Keratinocyte (primary cell): ENCODE measurements around the gene DLG1. TPM values are rescaled to one million over a fixed set of nuclear protein-coding genes. Genes with fewer than 3 reads are reported as not detected.
"Not testable (repeated sequence)": the region's sequence is repeated elsewhere in the genome, so short reads cannot be mapped to it uniquely, and the experiment has no call there.

Source experiments
- DNase-seq: peaks from one replicate; pipeline ENCODE4 v3.0.0-alpha.2; 2011; ENCODE audit warnings: low read depth, missing footprints, low spot score
- FAIRE-seq: peaks from 2 replicates; lab custom pipeline; 2011; peaks lifted over from hg19 to GRCh38; lab: Jason Lieb, UNC
- H2AFZ ChIP-seq: 2 replicates; pipeline ENCODE4 v1.6.0; 2012; ENCODE audit warnings: low read length, control low read depth, inconsistent platforms; ENCODE audit not compliant: control insufficient read depth
- H3K27ac ChIP-seq: 2 replicates; pipeline ENCODE4 v1.5.1; 2011; ENCODE audit warnings: low read length; ENCODE audit not compliant: control insufficient read depth, insufficient read depth
- H3K27me3 ChIP-seq: 3 replicates; pipeline ENCODE4 v1.6.0; 2011; ENCODE audit warnings: low read length; ENCODE audit not compliant: control insufficient read depth, insufficient read depth; ENCODE audit errors: extremely low read depth
- H3K36me3 ChIP-seq, 2 experiments: 2 replicates in 1 of 2; 3 replicates in 1 of 2; pipeline ENCODE4 v1.5.1; 2011; ENCODE audit warnings: low read length in 2 of 2, mild to moderate bottlenecking in 1 of 2; ENCODE audit not compliant: control insufficient read depth in 2 of 2, insufficient read depth in 2 of 2; ENCODE audit errors: extremely low read depth in 1 of 2
- H3K4me1 ChIP-seq: 3 replicates; pipeline ENCODE4 v1.5.1; 2011; ENCODE audit warnings: low read length; ENCODE audit not compliant: control insufficient read depth, insufficient read depth; ENCODE audit errors: extremely low read depth
- H3K4me2 ChIP-seq: 3 replicates; pipeline ENCODE4 v1.6.0; 2011; ENCODE audit warnings: low read depth, low read length; ENCODE audit not compliant: control insufficient read depth, insufficient read depth; ENCODE audit errors: extremely low read depth
- H3K4me3 ChIP-seq, 3 experiments: fragments of 200-600 bp in 1 of 3; sonication (generic) in 1 of 3; 2 replicates in 2 of 3; 3 replicates in 1 of 3; pipeline ENCODE4 v1.5.1; 2011 to 2016; ENCODE audit warnings: low read length in 3 of 3, mild to moderate bottlenecking in 3 of 3, control low read depth in 2 of 3, inconsistent platforms in 1 of 3, low read depth in 1 of 3, mixed read lengths in 1 of 3, mixed run types in 1 of 3, moderate library complexity in 1 of 3; ENCODE audit not compliant: control insufficient read depth in 2 of 3, insufficient read depth in 2 of 3; ENCODE audit errors: extremely low read depth in 1 of 3
- H3K79me2 ChIP-seq: 2 replicates; pipeline ENCODE4 v1.6.0; 2012; ENCODE audit warnings: low read length; ENCODE audit not compliant: control insufficient read depth, insufficient read depth
- H3K9ac ChIP-seq: 3 replicates; pipeline ENCODE4 v1.6.0; 2011; ENCODE audit warnings: low read length; ENCODE audit not compliant: control insufficient read depth, insufficient read depth; ENCODE audit errors: extremely low read depth
- H3K9me1 ChIP-seq: 3 replicates; pipeline ENCODE4 v1.6.0; 2011; ENCODE audit warnings: low read length; ENCODE audit not compliant: control insufficient read depth, insufficient read depth; ENCODE audit errors: extremely low read depth
- H3K9me3 ChIP-seq: 2 replicates; pipeline ENCODE4 v1.5.1; 2012; ENCODE audit warnings: low read depth, low read length; ENCODE audit not compliant: control insufficient read depth
- H4K20me1 ChIP-seq: 3 replicates; pipeline ENCODE4 v1.6.0; 2011; ENCODE audit warnings: low read length; ENCODE audit not compliant: control insufficient read depth, insufficient read depth; ENCODE audit errors: extremely low read depth
- EZH2 ChIP-seq: IDR thresholded peaks from one replicate; pipeline ENCODE4 v1.6.1; 2012; ENCODE audit warnings: inconsistent platforms, mild to moderate bottlenecking, low read length, moderate library complexity
- dilution Hi-C: fragments of 300-500 bp; cut with MboI; formaldehyde crosslinking; loops from one replicate; pipeline ENCODE4 v1.7.0; 2020; ENCODE audit warnings: low sequenced_read_pairs; ENCODE audit not compliant: extremely low pct_ligation_motif_present
- polyA plus RNA-seq, 5 experiments: library from polyadenylated mRNA; depleted of rRNA in 3 of 5; stranded (reverse) in 3 of 5; stranded (forward) in 1 of 5; unstranded in 1 of 5; fragments of >200 nt; gene quantifications; 1 replicate in 1 of 5; 2 replicates in 3 of 5; 3 replicates in 1 of 5; pipeline versions ENCODE4 v1.2.1 to v1.2.3, GENCODE V29; 2011 to 2012; ENCODE audit warnings: missing spikeins in 2 of 5, low read depth in 1 of 5, low replicate concordance in 1 of 5
- TF ChIP-seq, protein P1 (sequence below), 3 experiments: IDR thresholded peaks in 1 of 3; conservative IDR thresholded peaks in 1 of 3; optimal IDR thresholded peaks in 1 of 3; 2 replicates in 2 of 3; 3 replicates in 1 of 3; pipeline versions ENCODE3 to v1.5.1; 2011; ENCODE audit warnings: low read length in 3 of 3, mild to moderate bottlenecking in 3 of 3, moderate library complexity in 2 of 3, control low read depth in 1 of 3, inconsistent platforms in 1 of 3; ENCODE audit not compliant: insufficient read depth in 2 of 3; ENCODE audit errors: extremely low read depth in 1 of 3

The DLG1 gene
- polyA plus RNA-seq, 1 donor (not counting 4 experiments of a cell fraction or from before 2014, with no cell fraction given), result 139 TPM

DNA sequence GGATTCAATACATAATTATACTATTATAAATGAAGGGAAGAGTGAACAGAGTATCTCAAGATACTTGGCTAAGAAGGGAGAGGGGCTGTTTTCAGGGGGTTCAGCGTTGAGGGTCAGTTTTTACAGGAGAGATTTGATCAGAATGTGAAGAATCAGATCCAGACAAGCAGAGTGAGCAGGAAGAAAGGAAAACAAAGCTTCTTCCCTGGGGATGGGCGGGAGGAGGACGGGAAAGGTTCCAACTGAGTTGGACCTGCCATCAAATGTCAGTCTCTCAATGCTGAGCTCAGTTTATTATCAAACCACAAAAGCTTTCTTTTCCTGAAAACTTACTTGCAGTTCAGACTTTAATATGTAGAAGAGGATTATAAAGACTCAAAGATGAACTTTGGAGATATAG is 262.8 kb downstream of the DLG1 start:
- no peaks in the 10 kb centered on the region for H3K27me3 ChIP-seq
- no peaks in the 10 kb centered on the region for H3K9me3 ChIP-seq
- FAIRE-seq (no peak), DNase-seq (no peak)
- H3K27ac ChIP-seq, result no peak overlapping the region
- H3K79me2 ChIP-seq, result no peaks in the 10 kb centered on the region
- no peaks in the 10 kb centered on the region for H4K20me1 ChIP-seq
- dilution Hi-C loops, result no loop called here
- no peaks in the 10 kb centered on the region for H3K9me1 ChIP-seq
- no peak overlapping the region for H3K4me3 ChIP-seq
- no peaks in the 10 kb centered on the region for H3K36me3 ChIP-seq
- no peak overlapping the region for H2AFZ ChIP-seq
- peaks cover 32% of the 10 kb centered on the region for H3K4me1 ChIP-seq
- TF ChIP-seq EZH2, result no peak
- TF ChIP-seq, protein P1, sequence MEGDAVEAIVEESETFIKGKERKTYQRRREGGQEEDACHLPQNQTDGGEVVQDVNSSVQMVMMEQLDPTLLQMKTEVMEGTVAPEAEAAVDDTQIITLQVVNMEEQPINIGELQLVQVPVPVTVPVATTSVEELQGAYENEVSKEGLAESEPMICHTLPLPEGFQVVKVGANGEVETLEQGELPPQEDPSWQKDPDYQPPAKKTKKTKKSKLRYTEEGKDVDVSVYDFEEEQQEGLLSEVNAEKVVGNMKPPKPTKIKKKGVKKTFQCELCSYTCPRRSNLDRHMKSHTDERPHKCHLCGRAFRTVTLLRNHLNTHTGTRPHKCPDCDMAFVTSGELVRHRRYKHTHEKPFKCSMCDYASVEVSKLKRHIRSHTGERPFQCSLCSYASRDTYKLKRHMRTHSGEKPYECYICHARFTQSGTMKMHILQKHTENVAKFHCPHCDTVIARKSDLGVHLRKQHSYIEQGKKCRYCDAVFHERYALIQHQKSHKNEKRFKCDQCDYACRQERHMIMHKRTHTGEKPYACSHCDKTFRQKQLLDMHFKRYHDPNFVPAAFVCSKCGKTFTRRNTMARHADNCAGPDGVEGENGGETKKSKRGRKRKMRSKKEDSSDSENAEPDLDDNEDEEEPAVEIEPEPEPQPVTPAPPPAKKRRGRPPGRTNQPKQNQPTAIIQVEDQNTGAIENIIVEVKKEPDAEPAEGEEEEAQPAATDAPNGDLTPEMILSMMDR (optimal IDR thresholded peaks at IDR 0.05 in 1 of 3, IDR thresholded peaks at IDR 0.05 in 1 of 3, conservative IDR thresholded peaks at IDR 0.05 in 1 of 3; ENCODE audit: extremely low read depth in 1 of 3, insufficient read depth in 2 of 3, low read length in 3 of 3), result no peak
- H3K4me2 ChIP-seq, result no peak overlapping the region
- no peak overlapping the region for H3K9ac ChIP-seq

DNA sequence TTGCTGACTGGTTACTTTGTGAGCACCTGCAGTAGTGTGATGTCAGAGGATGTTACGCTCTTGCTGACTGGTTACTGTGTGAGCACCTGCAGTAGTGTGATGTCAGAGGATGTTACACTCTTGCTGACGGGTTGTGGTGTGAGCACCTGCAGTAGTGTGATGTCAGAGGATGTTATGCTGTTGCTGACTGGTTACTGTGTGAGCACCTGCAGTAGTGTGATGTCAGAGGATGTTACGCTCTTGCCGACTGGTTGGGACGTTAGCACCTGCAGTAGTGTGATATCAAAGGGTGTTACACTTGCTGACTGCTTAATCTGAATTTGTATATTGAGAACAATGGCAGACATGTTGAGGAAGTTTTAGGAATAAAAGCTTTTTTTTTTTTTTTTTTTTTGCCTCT is 263.6 kb downstream of the DLG1 start:
- H3K9me3 ChIP-seq, H3K9ac ChIP-seq, H4K20me1 ChIP-seq, H3K4me2 ChIP-seq, FAIRE-seq, H3K79me2 ChIP-seq, H2AFZ ChIP-seq, DNase-seq, H3K27ac ChIP-seq, dilution Hi-C loops, H3K36me3 ChIP-seq, H3K9me1 ChIP-seq, H3K27me3 ChIP-seq, H3K4me3 ChIP-seq: not testable (repeated sequence)
- peaks cover 33% of the 10 kb centered on the region for H3K4me1 ChIP-seq

DNA sequence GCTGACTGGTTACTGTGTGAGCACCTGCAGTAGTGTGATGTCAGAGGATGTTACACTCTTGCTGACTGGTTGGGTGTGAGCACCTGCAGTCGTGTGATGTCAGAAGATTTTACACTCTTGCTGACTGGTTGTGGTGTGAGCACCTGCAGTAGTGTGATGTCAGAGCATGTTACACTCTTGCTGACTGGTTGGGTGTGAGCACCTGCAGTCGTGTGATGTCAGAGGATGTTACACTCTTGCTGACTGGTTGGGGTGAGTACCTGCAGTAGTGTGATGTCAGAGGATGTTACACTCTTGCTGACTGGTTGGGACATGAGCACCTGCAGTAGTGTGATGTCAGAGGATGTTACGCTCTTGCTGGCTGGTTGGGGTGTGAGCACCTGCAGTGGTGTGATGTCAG is 264.6 kb downstream of the DLG1 start:
- H4K20me1 ChIP-seq, dilution Hi-C loops, DNase-seq, H3K9ac ChIP-seq, H3K9me3 ChIP-seq, H3K4me2 ChIP-seq, H3K27ac ChIP-seq, H3K4me3 ChIP-seq, H3K27me3 ChIP-seq, H3K36me3 ChIP-seq, H3K79me2 ChIP-seq, H3K9me1 ChIP-seq, H2AFZ ChIP-seq, FAIRE-seq: not testable (repeated sequence)
- peaks cover 23% of the 10 kb centered on the region for H3K4me1 ChIP-seq
